Right lung (tissue), 5 donors: ENCODE data around the gene CERK. TPM values are rescaled to one million over a fixed set of nuclear protein-coding genes. Genes with fewer than 3 reads are reported as not detected.

Experiments used
- DNase-seq, 2 donors: peaks; one replicate each; pipeline ENCODE4 v3.0.0-alpha.2; 2013
- polyA plus RNA-seq, 5 donors: library from polyadenylated mRNA; unstranded; fragments of 120-200 nt; gene quantifications; one replicate each; pipeline versions ENCODE4 v1.2.1 to v1.2.3, GENCODE V29; 2013; ENCODE audit warnings: inconsistent platforms in 1 of 5, low replicate concordance in 1 of 5; ENCODE audit not compliant: insufficient read length in 5 of 5, insufficient read depth in 1 of 5

CERK gene
- polyA plus RNA-seq, 5 donors = 37.3 to 41.6 (median 40.1) TPM

DNA sequence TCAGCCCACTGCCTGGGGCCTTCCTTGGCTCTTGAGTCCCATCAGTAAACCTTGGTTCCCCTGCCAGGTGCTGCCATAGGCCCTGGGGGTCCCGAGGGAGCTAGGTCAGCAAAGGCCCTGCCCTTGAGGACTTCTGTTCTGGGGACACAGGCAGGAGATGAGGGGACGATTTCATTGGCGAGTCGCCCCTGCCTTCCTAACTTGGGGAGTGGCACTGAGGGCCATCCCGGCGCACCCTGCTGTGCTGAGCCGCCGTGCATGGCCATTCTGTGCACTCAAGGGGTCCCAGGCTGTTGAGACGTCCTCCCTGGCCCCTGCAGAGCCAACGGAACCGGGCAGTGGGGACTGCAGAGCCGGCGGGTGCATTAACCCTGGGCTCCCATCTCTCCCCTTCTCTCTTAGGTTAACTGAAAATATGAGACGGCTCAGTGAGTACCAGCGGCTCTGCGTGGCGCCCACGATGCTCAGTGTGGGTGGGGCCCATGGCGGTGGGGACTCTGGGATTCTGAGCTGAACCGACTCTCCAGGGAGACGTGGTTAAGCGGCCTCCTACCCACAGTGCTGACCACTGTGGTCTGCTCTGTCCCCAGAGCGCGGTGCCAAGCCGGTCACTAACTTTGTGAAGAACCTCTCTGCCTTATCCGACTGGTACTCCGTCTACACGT is 74.5 kb downstream of the CERK start:
- no peak for DNase-seq

DNA sequence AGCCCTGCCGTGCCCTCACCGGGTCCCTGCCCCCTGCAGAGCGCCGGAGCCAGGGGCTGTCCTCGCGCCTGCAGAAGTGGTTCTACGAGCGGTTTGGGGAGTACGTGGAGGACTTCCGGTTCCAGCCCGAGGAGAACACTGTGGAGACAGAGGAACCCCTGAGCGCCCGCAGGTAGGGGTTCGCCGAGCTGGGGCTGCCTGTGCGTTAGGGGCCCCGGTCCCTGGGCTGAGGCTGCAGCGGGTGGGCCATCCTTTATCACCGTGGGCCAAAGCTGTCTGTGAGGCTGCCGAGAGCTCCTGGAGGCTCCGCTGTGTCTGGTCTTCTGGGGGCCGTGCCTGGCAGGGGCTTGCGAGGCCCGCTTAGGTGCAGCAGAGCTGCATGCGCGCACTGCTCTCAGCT is 75.1 kb downstream of the CERK start:
- DNase-seq = no peak

DNA sequence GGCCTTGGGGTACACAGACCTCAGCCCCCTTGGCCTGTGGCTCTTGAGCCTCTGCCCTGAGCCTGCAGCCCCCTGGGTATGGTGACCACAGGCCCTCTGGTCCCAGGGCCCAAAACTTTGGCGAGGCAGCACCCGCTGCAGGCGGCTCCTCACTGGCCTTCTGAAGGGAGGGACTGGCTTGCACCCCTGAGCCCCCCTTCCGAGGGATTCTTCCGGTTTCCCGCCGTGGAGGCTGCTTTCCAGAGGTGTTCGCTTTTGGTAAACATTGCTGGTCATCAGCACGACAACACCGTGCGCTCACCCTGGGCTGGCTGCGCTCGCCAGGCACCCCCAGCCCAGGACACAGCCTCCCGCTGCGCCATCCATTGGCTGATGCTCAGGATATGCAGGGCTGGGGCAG is 75.8 kb downstream of the CERK start:
- DNase-seq = no peak

DNA sequence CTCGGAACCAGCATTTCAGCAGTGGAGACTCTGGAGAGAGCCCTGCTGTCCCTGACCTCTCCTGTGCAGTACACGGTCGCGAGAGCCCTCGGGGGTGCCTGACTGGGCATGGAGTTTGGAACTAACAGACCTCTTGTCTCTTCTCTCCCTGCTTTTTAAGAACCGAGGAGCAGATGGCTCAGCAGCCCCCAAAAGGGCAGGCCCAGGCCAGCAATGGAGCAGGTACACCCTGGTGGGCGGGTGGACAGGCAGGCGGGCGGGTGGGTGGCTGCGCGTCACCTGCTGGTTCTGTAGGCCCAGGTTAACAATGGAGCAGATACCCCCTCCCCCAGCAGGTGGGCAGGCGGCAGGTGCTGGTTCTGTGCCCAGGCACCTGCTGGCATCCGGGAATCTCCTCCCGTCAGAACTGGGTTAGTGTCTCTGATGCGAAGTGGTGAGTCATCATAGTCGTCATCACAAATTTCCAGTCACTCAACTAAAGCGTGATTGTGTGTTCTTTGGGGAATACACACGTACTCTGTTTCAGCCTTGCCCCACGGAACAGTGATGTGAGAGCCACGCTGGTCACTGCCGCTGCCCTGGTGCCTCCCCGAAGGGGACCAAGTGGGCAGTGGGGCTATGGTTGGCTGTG is 76.7 kb downstream of the CERK start:
- DNase-seq = no peak

DNA sequence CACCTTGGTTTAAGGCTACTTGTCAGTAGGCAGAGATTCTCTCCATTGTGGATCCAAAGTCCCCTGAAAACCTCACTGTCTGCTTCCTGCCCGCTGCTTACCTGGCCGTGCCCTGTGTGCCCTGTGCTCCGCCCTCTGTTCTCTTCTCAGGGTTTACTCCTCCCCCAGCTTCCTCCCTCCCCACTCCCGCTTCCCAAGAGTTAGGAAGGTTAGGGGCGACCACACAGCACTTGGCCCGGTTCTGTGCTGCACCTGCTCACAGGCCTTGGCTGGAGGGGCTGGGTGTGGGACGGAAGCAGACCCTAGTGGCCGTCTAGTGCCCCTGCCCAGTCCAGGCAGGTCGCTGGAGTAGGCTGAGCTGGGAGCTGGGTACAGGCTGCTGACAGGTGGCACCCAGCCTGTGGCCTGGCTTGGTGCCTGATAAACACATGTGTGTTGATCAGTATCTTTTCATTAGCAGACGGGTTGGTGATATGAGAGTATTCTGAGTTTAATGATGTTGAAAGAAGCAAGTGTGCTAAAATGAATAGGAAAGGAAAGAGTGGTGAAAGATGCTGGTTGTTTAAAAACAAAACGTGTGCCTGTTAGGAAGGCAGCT is 77.3 kb downstream of the CERK start:
- DNase-seq = no peak

DNA sequence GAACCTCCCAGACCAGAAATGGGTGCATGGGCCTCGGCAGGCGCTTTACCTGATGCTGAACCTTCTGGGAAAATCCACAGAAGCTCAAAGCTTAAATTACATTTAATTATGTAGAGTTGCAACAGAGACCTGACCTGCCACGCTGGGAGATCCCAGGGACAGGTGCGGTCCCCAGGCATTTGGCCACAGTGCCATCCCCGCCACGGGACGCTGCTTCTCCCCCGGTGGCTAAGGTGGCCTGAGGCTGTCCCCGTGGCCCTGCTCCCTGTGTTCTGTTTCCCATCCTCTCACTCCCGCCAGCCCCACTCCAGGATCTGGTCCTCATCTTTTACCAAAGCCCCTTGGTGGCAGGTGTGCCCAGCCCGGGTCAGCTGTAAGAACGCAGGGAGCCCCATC is 78.3 kb downstream of the CERK start:
- DNase-seq = no peak

DNA sequence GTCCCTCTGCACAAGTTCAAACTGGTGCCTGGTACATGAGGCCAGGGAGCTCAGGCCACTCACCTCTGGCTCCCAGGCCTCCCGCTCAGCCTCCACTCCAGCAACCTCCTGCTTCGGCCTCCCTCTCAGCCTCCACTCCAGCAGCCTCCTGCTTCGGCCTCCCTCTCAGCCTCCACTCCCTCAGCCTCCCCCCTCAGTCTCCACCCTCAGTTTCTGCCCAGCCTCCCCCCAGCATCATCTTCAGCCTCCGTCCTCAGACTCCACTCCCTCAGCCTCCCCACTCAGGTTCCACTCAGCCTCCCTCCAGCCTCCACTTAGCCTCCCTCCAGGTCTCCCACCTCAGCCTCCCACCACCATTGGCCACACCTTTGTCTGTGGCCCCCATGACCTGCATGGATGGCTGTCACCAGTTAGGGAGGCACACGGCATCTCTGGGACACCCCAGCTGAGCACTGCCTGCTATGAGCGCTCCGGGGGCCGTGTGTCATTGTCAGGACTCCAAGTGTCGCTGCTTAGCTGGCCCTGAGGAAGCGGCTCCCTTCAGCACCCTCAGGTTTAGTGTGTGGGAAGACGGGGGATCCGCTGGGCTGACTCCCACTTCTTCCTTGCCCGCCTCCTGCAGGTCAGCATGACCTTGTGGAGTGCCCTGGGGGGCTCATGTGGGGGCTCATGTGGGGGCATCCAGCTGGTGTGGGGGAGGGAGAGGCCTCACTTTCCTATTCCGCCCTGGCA is 78.8 kb downstream of the CERK start:
- DNase-seq = no peak

DNA sequence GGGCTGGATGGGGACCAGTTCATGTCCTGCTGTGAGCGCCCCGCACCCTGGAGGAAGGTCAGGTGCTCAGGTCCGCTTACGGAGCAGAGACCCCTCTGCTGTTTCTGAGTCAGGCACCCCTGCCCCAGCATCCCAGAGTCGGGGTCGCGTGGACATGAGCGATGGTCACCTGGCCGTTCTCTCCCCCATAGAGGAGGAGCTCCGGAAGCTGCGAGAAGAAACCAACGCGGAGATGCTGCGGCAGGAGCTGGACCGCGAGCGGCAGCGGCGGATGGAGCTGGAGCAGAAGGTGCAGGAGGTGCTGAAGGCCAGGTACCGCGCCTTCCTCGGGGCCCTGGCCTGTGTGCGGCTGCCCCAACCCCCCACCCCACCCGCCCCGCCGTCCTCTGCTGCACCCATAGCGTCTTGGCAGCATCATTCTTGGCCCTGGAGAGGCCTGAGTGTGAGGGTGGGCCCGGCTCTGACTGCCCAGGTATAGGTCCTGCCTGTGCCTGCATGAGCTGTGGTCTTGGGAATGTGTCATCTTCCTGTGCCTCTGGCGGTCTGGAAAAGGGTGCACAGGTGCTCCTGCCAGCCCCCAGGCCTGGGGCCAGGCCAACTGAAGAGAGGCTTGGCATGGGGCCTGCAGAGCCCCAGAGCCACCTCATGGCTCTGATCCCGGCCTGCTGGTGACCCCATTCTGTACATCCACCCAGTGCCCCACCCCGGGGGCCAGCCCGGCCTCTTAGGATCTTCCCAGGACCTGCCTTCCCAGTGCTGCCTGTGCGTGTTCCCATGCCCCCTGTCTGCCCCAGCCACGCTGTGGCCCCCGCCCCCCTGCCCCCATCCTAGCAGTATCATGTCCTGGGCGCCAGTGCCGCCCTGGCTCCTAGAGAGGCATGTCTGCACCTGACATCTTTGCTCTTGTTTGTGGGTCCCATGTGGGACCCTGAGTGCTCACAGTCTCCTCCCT is 79.8 kb downstream of the CERK start:
- DNase-seq = no peak

DNA sequence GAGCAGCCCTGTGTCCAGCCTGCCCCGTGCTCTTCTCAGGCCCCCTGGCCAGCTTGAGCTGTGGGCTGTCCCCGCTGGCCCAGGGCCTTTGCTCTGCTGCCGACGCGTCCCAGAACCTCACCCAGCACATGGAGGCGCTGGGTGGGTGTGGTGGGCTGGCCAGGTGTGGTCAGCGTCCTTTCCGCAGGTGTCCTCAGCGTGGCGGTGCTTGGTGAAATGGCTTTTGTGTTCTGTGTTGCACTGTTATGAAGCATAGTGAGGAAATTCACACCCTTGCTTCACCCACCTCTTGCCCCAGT is 80.4 kb downstream of the CERK start:
- DNase-seq = no peak

DNA sequence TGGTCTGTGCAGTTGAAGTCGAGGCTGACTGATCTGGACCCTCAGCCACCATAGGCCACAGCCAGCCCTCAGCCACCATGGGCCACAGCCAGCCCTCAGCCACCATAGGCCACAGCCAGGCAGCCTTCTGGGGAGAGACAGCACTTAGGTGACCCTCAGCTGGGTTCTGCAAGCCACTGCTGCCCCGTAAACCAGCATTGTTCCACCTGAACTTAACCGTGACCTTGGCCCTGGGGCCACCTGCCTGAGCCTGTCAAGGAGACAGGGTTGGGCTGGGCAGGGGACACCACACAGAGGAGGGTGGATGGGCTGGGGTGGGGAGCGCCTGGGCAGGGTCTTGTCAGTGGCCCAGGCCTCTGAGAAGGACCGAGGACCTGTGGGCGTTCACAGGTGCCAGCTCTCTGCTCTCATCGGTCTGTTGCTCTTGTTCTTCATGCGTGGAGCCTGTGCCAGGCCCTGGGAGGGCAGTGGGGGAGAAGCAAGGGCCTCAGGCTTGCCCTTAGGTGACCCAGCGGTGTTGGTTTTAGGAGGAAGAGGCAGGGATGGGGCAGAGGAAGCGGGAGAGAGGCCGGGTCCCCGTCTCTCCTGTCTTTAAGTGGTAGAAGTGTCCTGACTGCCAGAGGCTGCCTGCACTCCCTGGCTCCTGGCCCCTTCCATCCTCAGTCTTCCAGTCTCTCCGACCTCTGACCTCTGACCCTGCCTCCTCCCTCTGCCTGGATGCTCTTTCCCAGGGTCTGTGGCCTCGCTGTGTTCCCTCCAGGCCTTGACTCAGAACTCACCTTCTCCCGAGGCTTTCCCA is 81.0 kb downstream of the CERK start:
- no peak for DNase-seq

DNA sequence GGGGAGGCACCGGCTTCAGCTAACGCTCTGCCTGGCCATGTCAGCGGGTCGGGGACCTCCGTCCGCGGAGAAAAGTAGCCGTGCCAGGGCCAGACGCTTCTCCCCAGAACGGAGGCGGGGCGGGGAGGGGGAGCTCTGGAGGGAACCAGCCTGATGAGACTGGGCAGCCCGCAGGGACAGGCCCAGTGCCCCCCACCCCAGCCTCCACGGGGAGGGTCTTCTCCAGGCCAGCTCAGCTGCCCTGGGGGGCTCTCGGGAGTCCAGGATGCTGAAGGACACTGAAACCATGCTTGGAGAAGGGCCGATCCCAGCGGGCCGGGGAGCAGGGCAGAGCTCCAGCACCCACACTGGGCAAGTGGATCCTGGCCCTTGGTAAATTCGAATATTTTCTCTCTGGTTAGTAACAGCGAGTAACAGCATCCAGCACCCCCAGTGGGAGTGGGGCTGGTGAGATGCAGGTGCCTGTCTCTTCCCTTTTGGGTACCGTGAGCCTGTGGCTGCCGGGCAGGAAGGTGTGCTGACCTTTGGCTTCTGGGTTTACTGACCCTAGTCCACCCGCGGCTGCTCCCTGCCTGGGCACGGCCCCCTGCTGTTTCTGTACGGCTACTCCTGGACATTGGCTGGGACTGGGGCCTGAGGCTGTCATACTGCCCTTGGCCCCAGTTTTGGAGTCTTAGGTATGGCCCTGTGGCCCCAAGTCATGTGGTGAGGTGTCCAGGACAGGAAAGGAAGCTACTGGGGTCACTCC is 82.0 kb downstream of the CERK start:
- DNase-seq = no peak

DNA sequence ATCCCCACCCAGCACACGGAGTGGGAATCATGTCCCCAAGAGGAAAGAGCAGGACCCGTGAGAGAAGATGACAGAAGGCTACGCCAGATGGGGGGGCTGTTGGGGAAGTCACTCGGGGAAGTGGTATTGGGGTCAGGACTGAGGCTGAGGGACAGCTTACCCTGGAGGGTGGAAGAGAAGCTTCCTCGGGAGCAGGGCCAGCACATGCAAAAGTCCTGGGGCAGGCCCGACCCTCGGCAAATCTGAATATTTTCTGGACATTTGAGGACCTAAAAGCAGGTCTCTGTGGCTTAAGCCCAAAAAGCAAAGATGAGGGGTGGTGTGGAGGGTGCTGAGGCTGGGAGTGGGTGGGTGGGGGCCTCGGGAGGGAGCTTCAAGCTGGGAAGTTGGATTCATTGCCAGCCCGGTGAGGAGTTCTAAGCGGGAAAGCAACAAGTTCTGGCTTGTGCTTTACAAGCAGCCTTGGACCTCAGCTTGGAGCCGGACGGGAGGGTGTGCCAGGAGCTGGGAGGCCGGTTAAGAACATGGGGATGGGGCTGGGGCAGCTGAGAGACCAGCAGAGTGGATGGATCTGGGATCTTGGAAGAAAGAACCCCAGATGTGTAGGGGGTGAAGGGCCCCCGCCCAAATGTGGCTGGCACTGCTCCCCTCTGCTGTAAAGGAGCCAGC is 83.0 kb downstream of the CERK start:
- DNase-seq = no peak

DNA sequence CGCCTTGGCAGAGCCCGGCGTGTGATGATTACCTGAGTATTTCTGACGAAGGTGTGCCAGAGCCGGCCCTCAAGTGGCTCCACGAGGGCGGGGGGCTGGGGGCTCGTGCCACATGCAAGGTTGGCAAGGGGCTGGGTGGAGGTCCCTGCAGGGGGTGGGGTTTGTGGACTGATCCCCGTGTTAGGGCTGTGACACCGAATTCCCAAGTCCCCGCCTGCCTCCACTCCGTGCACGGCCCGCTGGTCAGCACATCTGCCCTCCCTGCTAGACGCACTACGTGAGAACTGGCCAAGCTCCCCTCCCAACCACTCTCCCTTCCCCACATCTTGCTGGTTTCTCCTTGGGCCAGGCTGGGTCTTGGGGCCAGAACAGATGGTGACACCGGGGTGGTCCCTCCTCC is 83.6 kb downstream of the CERK start:
- no peak for DNase-seq

DNA sequence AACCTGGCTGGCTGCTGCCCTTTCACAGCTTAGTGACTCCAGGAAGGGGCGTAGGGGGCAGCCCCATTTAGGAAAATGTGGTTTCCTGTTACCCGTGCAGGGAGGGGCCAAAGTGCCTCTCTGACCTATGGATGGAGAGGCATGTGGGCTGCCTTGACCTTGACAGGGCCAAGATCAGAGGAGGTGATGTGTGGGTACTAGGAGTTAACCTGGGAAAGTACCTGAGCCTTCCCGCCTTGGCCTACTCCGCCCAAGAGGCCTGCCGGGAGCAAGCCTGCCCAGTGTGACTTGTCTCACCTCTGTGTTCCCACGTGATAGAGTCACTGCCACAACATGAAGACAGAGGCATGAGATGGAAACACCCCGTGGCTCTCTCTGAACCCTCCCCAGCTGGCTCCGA is 84.5 kb downstream of the CERK start:
- no peak for DNase-seq

DNA sequence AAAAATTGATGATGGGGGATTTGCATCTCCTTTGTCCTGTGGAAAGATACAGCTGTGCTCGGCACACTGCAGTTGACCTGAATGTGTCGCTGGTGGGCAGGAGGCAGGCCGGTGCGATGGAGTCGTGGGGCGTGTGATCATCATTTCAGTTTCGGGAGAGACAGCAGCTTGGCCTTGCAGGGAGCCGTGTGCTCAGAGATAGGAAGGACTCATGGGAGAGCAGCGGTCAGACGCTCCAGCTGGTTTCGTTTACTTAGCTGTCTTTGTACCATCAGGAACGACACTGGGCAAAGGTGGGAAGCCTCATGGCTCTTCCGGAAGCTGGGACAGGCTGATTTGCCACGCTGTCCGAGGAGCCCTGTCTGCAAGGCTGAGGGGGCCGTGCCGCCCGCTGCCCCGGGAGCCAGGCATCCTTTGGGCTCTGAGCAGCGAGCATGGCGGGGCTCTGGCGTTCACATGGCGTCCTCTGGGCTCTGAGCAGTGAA is 85.2 kb downstream of the CERK start:
- no peak for DNase-seq

DNA sequence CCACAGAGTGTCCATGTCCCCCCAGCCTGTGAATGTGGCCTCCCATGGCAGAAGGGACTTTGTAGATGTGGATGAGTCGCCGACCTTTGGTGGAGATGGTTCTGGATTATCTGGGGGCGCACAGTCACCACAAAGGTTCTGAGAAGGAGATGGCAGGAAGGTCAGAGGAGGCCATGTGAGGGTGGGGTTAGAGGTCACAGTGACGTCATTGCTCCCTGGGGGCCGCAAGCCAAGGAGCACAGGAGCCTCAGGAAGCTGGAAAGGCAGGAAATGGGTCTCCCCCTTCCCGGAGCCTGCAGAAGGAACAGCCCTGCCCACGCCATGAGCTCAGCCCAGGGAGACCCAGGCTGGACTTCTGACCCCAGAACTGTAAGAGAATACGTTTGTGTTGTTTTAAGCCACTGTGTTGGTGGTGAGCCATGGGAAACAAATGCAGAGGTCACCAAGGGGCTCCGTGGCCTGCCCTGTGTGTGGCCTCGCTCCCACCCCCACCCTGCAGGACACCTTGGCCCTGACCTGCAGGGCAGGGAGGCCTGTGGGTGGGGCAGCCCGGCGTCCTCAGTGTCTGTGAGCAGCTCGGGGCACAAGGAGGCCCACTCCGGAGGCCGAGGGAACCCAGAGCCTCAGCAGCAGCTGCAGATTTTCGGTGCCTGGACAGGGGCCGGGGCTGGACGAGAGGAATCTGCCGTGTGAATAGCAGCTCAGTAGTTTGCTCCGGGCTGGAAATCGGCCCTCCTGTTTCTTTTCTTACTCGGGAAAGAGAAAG is 85.8 kb downstream of the CERK start:
- no peak for DNase-seq

DNA sequence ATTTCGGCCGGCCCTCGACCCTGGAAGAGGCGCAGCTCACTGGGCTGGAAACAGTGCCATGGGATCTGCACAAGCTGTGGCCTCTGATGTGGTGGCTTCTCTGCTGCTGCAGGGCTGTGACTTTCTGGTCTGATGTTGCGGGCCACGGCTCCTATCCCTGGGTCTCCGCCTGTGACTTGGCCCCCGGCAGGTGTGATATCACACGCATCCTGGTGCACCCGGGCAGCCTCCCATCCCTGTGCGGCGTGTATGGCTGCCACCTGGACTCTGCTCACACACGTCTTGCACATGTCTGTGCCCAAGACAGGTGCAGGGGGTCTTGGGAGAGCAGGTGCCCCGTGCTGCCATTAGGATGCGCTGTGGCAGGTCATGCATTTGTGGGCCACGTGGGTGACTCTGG is 86.7 kb downstream of the CERK start:
- DNase-seq = no peak

DNA sequence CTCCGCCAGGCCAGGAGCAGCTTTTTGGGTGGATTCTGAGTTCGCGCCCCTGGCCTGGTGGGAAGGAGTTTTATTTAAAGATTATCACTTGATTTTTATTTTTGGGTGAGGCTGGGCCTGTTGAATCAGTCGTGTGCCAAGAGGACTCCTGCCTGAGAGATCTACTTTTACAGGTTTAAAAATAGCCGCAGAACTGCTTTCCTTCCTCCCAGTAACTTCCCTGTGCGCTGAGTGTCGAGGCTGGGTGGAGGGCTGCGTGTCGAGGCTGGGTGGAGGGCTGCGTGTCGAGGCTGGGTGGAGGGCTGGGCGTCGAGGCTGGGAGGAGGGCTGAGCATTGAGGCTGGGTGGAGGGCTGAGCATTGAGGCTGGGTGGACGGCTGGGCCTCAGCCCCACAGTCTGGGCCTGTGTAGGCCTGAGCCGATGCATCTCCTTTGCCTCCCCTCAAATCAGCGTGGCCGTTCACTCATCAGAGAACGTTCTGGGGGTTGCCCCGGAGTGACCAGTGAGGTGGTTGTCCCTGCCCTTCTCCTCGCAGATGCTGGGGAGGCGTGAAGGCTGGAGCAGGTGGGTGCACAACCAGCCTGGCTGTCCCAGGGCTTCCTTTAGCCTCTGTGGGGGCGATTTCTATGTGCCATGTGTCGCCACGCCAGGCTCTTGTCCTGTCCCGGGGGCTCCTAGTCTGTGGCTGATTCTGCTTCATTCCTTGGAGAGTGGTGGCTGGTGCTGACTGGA is 87.8 kb downstream of the CERK start:
- no peak for DNase-seq
